Measurements from ENCODE around the gene LRP2.

DNA sequence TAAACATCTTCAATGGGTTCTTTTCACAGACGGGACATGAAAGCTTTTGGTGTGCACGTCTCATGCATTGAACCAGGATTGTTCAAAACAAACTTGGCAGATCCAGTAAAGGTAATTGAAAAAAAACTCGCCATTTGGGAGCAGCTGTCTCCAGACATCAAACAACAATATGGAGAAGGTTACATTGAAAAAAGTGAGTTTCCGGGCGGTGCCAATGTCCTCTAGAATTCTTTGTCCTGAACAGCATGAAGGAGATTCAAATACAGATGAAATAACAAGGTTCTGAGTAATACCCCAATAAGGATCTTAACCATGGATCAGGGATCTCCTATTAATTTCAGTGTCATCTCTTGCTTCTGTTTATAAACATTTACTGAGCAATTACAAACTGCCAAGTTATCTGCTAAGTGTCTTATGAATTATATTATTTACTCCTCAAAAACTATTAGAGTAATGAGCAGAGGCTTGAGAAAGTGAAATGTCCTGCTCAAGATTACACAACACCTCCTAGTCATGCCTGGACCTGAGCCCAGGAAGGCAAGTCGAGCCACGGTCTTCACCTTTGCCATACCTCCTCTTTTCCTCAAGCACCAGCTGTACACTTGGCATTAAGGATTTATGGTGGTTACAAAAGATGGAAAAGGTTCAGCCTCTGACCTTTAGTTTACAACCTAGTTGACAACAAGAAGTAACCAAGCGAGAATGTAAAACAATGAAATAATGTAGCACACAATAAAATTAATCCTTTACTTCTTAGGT, 270.4 kb downstream of the LRP2 start:
- TF ChIP-seq, protein P1, sequence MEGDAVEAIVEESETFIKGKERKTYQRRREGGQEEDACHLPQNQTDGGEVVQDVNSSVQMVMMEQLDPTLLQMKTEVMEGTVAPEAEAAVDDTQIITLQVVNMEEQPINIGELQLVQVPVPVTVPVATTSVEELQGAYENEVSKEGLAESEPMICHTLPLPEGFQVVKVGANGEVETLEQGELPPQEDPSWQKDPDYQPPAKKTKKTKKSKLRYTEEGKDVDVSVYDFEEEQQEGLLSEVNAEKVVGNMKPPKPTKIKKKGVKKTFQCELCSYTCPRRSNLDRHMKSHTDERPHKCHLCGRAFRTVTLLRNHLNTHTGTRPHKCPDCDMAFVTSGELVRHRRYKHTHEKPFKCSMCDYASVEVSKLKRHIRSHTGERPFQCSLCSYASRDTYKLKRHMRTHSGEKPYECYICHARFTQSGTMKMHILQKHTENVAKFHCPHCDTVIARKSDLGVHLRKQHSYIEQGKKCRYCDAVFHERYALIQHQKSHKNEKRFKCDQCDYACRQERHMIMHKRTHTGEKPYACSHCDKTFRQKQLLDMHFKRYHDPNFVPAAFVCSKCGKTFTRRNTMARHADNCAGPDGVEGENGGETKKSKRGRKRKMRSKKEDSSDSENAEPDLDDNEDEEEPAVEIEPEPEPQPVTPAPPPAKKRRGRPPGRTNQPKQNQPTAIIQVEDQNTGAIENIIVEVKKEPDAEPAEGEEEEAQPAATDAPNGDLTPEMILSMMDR (IDR thresholded peaks at IDR 0.05) = no peak
- TF ChIP-seq NFE2L1 (CRISPR knock-in tag; IDR thresholded peaks at IDR 0.05) (no peak), JAZF1 (CRISPR knock-in tag; IDR thresholded peaks at IDR 0.05) (no peak), ELF4 (CRISPR knock-in tag; IDR thresholded peaks at IDR 0.05; ENCODE audit: low read depth) (no peak)
- TF ChIP-seq, protein P2, sequence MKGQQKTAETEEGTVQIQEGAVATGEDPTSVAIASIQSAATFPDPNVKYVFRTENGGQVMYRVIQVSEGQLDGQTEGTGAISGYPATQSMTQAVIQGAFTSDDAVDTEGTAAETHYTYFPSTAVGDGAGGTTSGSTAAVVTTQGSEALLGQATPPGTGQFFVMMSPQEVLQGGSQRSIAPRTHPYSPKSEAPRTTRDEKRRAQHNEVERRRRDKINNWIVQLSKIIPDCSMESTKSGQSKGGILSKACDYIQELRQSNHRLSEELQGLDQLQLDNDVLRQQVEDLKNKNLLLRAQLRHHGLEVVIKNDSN (CRISPR knock-in tag; IDR thresholded peaks at IDR 0.05) = no peak
- TF ChIP-seq, protein P3, sequence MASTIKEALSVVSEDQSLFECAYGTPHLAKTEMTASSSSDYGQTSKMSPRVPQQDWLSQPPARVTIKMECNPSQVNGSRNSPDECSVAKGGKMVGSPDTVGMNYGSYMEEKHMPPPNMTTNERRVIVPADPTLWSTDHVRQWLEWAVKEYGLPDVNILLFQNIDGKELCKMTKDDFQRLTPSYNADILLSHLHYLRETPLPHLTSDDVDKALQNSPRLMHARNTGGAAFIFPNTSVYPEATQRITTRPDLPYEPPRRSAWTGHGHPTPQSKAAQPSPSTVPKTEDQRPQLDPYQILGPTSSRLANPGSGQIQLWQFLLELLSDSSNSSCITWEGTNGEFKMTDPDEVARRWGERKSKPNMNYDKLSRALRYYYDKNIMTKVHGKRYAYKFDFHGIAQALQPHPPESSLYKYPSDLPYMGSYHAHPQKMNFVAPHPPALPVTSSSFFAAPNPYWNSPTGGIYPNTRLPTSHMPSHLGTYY (CRISPR knock-in tag; IDR thresholded peaks at IDR 0.05) = no peak

Measured in WTC11 (cell line).